SK-N-MC (cell line): ENCODE results near the gene TIPARP.

Source experiments
- EZH2 ChIP-seq: fragments of 200-600 bp; sonication (generic); IDR thresholded peaks from one replicate; pipeline ENCODE4 v1.6.1; 2017; ENCODE audit warnings: antibody characterized with exemption
- POLR2AphosphoS5 ChIP-seq: IDR thresholded peaks from 2 replicates; pipeline ENCODE4 v1.6.1; 2012; ENCODE audit warnings: mild to moderate bottlenecking, low read depth, low read length, borderline replicate concordance

- no peak for TF ChIP-seq POLR2AphosphoS5
- TF ChIP-seq EZH2: no peak
These were observed 1.7 kb downstream of the TIPARP start for GRCh38 chr3:156675830-156676767.
